ENCODE data around the gene HOXA4. TPM values are rescaled to one million over a fixed set of nuclear protein-coding genes. Genes with fewer than 3 reads are reported as not detected.

The HOXA4 gene
- total RNA-seq, 1 experiment from 2014 or later: 2.0 TPM

- H3K36me3 ChIP-seq (ENCODE audit: control insufficient read depth in 1 of 2, insufficient read depth in 2 of 2, low read length in 2 of 2): no peaks in the 10 kb centered on the region; a peak in 1 of 4 replicates
- ATAC-seq (no peak), DNase-seq (ENCODE audit: low read depth, low spot score) (no peak)
- peaks cover 25% of the 10 kb centered on the region for H3K79me2 ChIP-seq (ENCODE audit: insufficient read depth, low read length)
- TF ChIP-seq POLR2AphosphoS5 (IDR thresholded peaks at IDR 0.05; ENCODE audit: low read depth, low read length) (no peak), SRF (IDR thresholded peaks at IDR 0.05; ENCODE audit: low read depth) (no peak), TCF7L2 (IDR thresholded peaks at IDR 0.05; ENCODE audit: borderline replicate concordance, extremely low read depth, insufficient read depth, insufficient read length) (no peak), FOSL1 (IDR thresholded peaks at IDR 0.05; ENCODE audit: low read depth) (no peak), CBX3 (IDR thresholded peaks at IDR 0.05; ENCODE audit: low read depth) (no peak), ELF1 (IDR thresholded peaks at IDR 0.05; ENCODE audit: borderline replicate concordance, low read depth) (no peak), CEBPB (IDR thresholded peaks at IDR 0.05; ENCODE audit: low read depth) (no peak), POLR2A (IDR thresholded peaks at IDR 0.05; ENCODE audit: borderline replicate concordance, extremely low read depth, insufficient read depth, insufficient read length) (no peak), JUND (IDR thresholded peaks at IDR 0.05) (no peak), ZNF274 (IDR thresholded peaks at IDR 0.05; ENCODE audit: low read depth, low read length) (no peak), ZBTB33 (IDR thresholded peaks at IDR 0.05; ENCODE audit: extremely low read depth, insufficient replicate concordance, low read length) (no peak), CTCF (IDR thresholded peaks at IDR 0.05 in 2 of 3, conservative IDR thresholded peaks at IDR 0.05 in 1 of 3; ENCODE audit: borderline replicate concordance in 1 of 3, insufficient read depth in 1 of 3, low read depth in 2 of 3, low read length in 2 of 3) (no peak), SIN3A (IDR thresholded peaks at IDR 0.05; ENCODE audit: low read depth) (no peak)
- no peak overlapping the region for H3K9ac ChIP-seq (ENCODE audit: low read length)
- H3K9me3 ChIP-seq (ENCODE audit: control insufficient read depth in 1 of 2, insufficient read depth in 1 of 2, low read depth in 1 of 2, low read length in 2 of 2): no peaks in the 10 kb centered on the region
- ChIA-PET CTCF (interaction anchor here (1.8 kb wide), 1 partner anchor 475 kb away, joined by 12 read pairs; no protein-coding TSS in a partner anchor), RAD21 (ENCODE audit: low non-redundant PET in 1 of 2, low total read pairs in 2 of 2, uncharacterized antibody in 2 of 2, unreplicated experiment in 2 of 2) (no interaction called here), POLR2A (interaction anchor here (2.0 kb wide), 1 partner anchor 10 kb away, joined by 5 read pairs; no protein-coding TSS in a partner anchor)
- no TSS peak for BruUV-seq (replicated peaks)
- H3K27ac ChIP-seq (ENCODE audit: low read depth, low read length): no peak overlapping the region
- H4K20me1 ChIP-seq (ENCODE audit: insufficient read depth): no peaks in the 10 kb centered on the region
- no peak overlapping the region for H2AFZ ChIP-seq (ENCODE audit: low read depth, low read length, poor library complexity, severe bottlenecking)
- no peak overlapping the region for H3K4me3 ChIP-seq (replicated peaks in 1 of 2; ENCODE audit: low read depth in 1 of 2, low read length in 2 of 2)
- intact Hi-C loops (cut with micrococcal nuclease): no loop called here
- no peak overlapping the region for H3K4me2 ChIP-seq (ENCODE audit: low read length)
- peaks cover 19 to 54% of the 10 kb centered on the region in 2 experiments for H3K4me1 ChIP-seq (ENCODE audit: control insufficient read depth in 1 of 2, insufficient read depth in 2 of 2, low read length in 2 of 2)
- no peaks in the 10 kb centered on the region for H3K27me3 ChIP-seq (ENCODE audit: insufficient read depth, low read length)
- H3K9me2 ChIP-seq (ENCODE audit: insufficient read depth): no peaks in the 10 kb centered on the region
Observed at GRCh38 chr7:27157702-27158431, 27.3 kb upstream of the HOXA4 start.
